ENCODE measurements around the gene TRIM38.
A peak's percentile ranks its signal among the peaks of the same experiment; 100 is the strongest.

Gene TRIM38

DNA sequence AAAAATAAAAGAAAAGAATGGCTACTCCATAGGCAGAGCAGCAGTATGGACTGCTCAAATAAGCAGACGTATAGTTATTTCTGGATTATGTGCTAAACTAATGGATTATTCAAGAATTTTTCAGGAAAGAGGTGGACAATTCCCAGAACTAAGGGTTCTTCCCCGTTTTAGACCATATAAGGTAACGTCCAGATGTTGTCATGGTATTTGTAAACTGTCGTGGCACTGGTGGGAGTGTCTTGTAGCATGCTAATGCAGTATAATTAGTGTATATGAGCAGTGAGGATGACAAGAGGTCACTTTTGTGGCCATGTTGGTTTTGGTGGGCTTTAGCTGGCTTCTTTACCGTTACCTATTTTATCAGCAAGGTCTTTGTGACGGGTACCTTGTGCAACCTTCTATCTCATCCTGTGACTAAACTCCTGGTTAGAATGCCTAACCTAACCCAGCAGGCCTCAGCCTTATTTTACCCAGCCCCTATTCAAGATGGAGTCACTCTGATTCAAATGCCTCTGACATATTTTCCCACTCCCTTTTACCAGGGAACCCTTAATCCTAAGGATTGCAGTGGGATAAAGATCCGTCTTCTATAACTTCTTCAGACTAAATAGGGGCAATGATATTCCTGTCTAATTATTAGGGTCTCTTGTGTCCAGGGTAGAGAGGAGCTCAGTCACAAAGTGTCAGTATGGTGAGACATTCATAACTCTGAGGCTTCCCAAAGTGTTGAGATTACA is 11.1 kb upstream of the TRIM38 start:
- Mint-ChIP-seq H3K36me3 (no peaks in the 10 kb centered on the region), H3K9me3 (peaks cover 5% of the 10 kb centered on the region), H3K27ac (no peak overlapping the region), H3K4me3 (no peak overlapping the region), H3K4me1 (peaks cover 4% of the 10 kb centered on the region)
- DNase-seq (ENCODE audit: low spot score in 2 of 2) (no peak), ATAC-seq (no peak)

DNA sequence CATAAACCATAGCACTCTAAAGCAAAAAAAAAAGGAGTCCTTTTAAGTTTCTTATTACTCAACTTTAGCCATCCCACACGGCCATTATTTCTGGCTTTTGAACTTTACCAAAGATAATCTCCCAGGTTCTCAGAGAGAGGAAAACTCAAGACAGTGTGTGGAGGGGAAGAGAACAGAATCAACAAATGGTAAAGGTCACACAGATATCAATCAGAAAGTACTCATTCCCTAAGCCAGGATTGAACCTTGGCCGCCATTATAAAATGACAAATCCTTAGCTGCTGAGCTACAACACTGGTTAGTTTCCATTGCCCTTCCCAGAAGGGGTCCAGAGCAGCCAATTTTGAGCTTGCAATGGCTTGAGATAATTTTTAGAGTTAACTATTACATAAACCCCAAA is 10.1 kb upstream of the TRIM38 start:
- Mint-ChIP-seq H3K27ac (no peak overlapping the region), H3K4me1 (no peaks in the 10 kb centered on the region), H3K4me3 (no peak overlapping the region), H3K9me3 (peaks cover 5% of the 10 kb centered on the region), H3K36me3 (no peaks in the 10 kb centered on the region)
- DNase-seq (ENCODE audit: low spot score in 2 of 2) (no peak), ATAC-seq (no peak)

DNA sequence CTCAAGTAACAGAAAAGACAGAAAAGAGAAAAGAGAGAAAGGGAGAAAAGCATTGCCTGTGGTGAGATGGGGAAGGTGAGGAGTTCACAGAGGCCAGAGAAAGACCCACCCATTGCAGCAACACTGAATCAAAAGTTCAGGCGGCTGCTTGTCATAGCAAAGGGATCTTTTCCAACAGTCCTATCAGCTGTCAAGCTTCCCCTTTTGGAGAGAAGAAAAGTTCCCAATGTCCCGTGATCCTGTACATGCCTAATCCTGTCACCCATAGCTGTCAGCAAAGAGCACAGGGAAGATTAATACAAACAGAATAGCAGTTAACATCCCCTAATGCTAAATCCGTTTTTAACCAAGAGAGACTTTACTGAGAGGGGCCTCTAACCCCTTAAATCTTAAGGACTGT is 8.9 kb upstream of the TRIM38 start:
- H3K4me3 Mint-ChIP-seq = no peak overlapping the region
- no peaks in the 10 kb centered on the region for H3K36me3 Mint-ChIP-seq
- H3K9me3 Mint-ChIP-seq = peaks cover 11% of the 10 kb centered on the region
- DNase-seq (ENCODE audit: low spot score in 2 of 2) (no peak), ATAC-seq (no peak)
- no peak overlapping the region for H3K27ac Mint-ChIP-seq
- H3K4me1 Mint-ChIP-seq = peaks cover 8% of the 10 kb centered on the region

DNA sequence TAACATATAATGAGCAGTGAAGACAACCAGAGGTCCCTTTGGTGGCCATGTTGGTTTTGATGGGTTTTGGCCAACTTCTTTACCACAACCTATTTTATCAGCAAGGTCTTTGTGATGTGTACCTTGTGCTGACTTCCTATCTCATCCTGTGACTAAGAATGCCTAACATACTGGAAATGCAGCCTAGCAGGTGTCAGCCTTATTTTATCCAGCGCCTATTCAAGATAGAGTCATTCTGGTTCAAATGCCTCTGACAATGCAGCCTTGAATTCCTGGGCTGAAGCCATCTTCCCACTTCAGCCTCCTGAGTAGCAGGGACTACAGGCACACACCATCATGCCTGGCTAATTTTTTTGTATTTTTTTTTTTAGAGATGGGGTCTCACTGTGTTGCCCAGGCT is 7.8 kb upstream of the TRIM38 start:
- Mint-ChIP-seq H3K4me3 (no peak overlapping the region), H3K27ac (no peak overlapping the region), H3K9me3 (peaks cover 18% of the 10 kb centered on the region), H3K4me1 (peaks cover 18% of the 10 kb centered on the region), H3K36me3 (no peaks in the 10 kb centered on the region)
- no peak for DNase-seq (ENCODE audit: low spot score in 2 of 2)
- no peak for ATAC-seq

DNA sequence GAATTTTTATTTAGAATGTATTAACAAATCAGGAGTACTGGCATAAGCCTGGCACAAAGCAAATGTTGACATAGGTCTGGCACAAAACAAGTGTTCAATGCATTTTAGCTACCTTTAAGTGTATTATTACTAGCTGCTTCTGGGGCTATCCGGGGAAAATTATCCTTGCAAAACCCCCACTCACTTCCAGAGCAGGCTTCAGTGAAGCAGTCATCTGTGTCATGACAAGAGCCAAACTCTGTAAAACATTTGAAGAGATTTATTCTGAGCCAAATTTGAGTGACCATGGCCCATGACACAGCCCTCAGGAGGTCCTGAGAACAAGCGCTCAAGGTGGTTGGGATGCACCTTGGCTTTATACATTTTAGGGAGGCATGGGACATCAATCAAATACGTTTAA is 6.4 kb upstream of the TRIM38 start:
- DNase-seq (ENCODE audit: low spot score in 2 of 2) (peak in 1 of 2 donors; percentile 8), ATAC-seq (no peak)
- Mint-ChIP-seq H3K36me3 (peaks cover 10% of the 10 kb centered on the region), H3K27ac (no peak overlapping the region), H3K4me3 (no peak overlapping the region), H3K9me3 (peaks cover 18% of the 10 kb centered on the region), H3K4me1 (peaks cover 33% of the 10 kb centered on the region)

DNA sequence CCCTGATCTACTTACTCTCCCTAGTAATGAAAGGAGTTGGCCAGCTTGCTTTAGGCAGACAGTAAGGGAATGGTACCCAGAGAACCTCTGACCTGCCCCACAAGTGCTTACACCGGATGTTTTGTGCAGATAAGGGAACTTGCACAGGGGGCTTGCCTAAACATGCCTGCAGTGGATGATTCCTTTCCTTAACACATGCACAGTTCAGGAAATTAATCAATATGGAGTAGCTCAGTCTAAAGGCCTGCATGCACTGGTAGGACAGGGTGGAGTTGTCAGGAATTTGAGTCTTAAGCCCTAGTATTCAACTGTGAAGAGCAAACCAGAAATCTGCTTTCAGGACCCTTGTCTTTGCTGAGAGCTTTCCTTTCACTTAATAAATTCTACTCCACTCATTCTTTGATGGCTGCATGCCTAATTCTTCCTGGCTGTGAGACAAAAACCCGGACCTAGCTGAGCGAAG is 3.9 kb upstream of the TRIM38 start:
- Mint-ChIP-seq H3K36me3 (peaks cover 24% of the 10 kb centered on the region), H3K27ac (peak overlapping the region; percentile 52), H3K9me3 (peaks cover 18% of the 10 kb centered on the region), H3K4me3 (peak overlapping the region; percentile 33), H3K4me1 (peaks cover 51% of the 10 kb centered on the region)
- DNase-seq (ENCODE audit: low spot score in 2 of 2) (peak in 1 of 2 donors; percentile 35), ATAC-seq (no peak)

DNA sequence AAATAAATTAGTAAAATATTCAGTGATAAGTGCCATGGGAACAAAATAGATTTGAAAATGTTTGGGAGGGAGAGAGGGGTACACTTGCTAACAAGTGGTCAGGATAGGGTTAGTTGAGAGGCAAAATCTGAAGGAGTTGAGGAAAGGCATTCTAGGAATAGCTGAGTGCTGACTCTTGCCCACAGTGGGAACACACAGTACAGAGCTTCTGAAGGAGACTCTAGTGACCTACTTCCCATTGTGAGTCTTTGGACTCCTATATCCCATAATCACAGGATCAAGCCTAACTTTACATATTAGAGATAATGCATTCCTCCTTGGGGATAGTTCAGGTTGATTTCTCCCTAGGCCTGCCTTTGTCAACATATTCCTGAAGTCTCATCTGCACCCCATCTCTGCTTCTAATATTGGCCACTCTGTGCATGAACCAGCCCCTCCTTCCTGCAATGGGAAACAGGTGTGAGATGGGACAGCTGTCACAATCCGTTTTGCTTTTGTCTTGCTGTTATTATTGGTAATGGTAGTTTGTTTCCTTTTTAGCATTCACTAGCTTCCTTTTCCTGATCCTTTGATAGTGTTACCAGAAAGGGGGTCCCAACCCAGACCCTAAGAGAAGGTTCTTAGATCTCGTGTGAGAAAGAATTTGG is 2.6 kb upstream of the TRIM38 start:
- DNase-seq (ENCODE audit: low spot score in 2 of 2) (no peak), ATAC-seq (no peak)
- Mint-ChIP-seq H3K4me3 (peak overlapping the region; percentile 86), H3K36me3 (peaks cover 35% of the 10 kb centered on the region), H3K27ac (peak overlapping the region; percentile 96), H3K9me3 (peaks cover 18% of the 10 kb centered on the region), H3K4me1 (peaks cover 63% of the 10 kb centered on the region)

DNA sequence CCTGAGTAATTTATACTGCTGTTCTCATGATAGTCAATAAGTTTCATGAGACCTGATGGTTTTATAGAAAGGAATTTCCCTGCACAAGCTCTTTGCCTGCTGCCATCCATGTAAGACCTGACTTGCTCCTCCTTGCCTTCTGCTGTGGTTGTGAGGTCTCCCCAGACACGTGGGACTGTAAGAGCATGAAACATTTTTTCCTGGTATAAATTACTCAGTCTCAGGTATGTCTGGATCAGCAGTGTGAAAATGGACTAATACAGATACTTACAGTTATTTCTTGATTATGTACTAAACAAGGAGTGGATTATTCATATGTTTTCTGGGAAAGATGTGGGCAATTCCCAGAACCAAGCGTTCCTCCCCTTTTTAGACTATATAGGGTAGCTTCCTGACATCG is 1.9 kb upstream of the TRIM38 start:
- peak; percentile 79 for ATAC-seq
- H3K9me3 Mint-ChIP-seq = peaks cover 18% of the 10 kb centered on the region
- H3K4me1 Mint-ChIP-seq = peaks cover 63% of the 10 kb centered on the region
- peak; percentile 10 to 69 for DNase-seq (ENCODE audit: low spot score in 2 of 2)
- H3K36me3 Mint-ChIP-seq = peaks cover 42% of the 10 kb centered on the region
- H3K27ac Mint-ChIP-seq = peak overlapping the region; percentile 96
- H3K4me3 Mint-ChIP-seq = peak overlapping the region; percentile 86

DNA sequence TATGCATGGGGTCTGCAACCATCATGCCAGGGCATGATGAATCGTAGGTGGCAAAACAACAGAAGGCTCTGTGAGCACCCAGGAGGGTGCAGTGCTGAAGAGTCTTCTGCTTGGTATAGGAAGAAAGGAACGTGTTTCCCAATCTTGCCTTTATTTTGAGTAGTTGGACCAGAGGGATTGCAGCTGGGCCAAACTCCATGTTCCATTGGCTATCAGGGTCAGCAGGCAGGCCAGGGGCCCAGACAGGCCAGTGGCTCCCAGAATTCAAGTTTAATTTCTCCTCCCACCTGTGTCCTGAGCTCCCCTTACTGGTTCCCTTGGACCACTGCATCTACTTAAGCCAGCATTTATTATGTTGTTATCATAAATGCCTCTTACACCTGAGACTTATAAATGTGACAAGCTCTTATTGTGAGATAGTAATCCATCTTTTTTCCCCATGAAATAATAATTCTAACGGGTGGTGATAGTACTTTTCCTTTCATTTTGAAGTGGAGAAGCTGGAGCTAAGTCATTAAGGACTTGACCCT is 918 bp upstream of the TRIM38 start:
- peaks cover 69% of the 10 kb centered on the region for H3K4me1 Mint-ChIP-seq
- H3K36me3 Mint-ChIP-seq = peaks cover 52% of the 10 kb centered on the region
- peak overlapping the region; percentile 96 for H3K27ac Mint-ChIP-seq
- no peak for ATAC-seq
- H3K9me3 Mint-ChIP-seq = peaks cover 18% of the 10 kb centered on the region
- H3K4me3 Mint-ChIP-seq = peak overlapping the region; percentile 86
- no peak for DNase-seq (ENCODE audit: low spot score in 2 of 2)

DNA sequence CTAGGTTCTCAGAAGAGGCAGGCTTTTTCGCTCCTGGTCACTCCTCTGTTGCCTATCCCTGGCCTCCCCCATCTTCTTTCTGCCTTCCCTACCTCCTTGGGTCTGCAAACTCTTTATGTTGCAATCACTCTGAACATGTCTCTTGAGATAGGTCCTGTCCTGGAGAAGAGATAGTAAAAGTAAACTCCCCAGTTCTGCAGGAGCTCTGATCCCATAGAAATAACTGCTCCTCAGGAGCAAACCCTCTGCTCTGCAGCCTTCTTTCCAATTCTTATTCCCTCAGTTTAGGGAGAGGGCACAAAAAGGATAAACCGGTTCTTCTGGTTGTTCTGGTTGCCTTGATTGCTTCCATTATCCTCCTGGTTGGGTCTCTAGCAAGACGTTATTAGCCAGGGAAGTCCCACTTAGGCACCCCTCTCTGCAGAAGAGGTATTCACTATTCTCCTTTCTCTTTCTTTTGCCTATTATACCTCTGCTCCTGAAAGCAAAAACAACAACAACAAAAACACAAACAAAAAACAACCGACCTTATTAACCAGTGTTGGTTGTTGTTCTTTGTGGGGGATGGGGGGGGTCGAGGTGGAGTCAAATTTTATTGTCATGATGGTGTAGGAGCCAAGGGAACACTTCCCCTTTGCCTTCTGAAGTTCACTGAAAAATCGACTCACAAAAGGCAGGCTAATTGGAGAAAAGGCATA is 973 bp downstream of the TRIM38 start:
- DNase-seq (ENCODE audit: low spot score in 2 of 2) = no peak
- Mint-ChIP-seq H3K27ac (peak overlapping the region; percentile 96), H3K4me1 (peaks cover 82% of the 10 kb centered on the region), H3K36me3 (peaks cover 71% of the 10 kb centered on the region), H3K9me3 (peaks cover 12% of the 10 kb centered on the region), H3K4me3 (peak overlapping the region; percentile 86)
- ATAC-seq = no peak

DNA sequence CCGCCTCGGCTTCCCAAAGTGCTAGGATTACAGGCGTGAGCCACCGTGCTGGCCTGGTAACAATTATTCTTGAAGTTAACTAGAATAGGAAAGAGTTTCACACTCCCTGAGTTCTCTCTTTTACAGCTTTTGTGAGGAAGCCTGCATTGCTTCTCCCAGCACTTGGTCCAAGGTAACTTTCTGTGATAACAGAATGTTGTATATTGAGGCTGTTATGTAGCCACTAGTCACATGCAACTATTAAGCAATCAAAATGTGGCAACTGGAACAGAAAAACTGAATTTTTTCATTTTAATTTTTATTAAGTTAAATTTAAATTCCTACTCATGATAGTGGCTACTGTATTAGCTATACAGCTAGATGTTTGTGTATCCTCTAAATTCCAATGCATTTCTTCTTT is 2.5 kb downstream of the TRIM38 start:
- DNase-seq (ENCODE audit: low spot score in 2 of 2) (no peak), ATAC-seq (no peak)
- Mint-ChIP-seq H3K27ac (no peak overlapping the region), H3K4me1 (peaks cover 78% of the 10 kb centered on the region), H3K36me3 (peaks cover 85% of the 10 kb centered on the region), H3K9me3 (peaks cover 3% of the 10 kb centered on the region), H3K4me3 (peak overlapping the region; percentile 86)

DNA sequence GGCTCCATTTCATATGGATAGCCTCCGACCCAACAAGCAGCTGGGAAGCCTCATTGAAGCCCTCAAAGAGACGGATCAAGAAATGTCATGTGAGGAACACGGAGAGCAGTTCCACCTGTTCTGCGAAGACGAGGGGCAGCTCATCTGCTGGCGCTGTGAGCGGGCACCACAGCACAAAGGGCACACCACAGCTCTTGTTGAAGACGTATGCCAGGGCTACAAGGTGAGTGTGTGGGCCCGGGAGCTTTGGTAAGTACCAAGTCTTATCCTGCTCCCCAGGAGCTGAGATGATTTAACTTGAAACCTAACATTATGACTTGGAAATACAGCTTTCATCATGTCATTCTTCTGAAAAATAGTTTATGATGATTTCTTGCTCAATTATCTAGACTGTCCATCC is 4.1 kb downstream of the TRIM38 start:
- peak overlapping the region; percentile 80 for H3K27ac Mint-ChIP-seq
- peak; percentile 29 for ATAC-seq
- peak in 1 of 2 donors; percentile 52 for DNase-seq (ENCODE audit: low spot score in 2 of 2)
- H3K4me3 Mint-ChIP-seq = peak overlapping the region; percentile 86
- no peaks in the 10 kb centered on the region for H3K9me3 Mint-ChIP-seq
- H3K36me3 Mint-ChIP-seq = peaks cover 92% of the 10 kb centered on the region
- H3K4me1 Mint-ChIP-seq = peaks cover 77% of the 10 kb centered on the region

DNA sequence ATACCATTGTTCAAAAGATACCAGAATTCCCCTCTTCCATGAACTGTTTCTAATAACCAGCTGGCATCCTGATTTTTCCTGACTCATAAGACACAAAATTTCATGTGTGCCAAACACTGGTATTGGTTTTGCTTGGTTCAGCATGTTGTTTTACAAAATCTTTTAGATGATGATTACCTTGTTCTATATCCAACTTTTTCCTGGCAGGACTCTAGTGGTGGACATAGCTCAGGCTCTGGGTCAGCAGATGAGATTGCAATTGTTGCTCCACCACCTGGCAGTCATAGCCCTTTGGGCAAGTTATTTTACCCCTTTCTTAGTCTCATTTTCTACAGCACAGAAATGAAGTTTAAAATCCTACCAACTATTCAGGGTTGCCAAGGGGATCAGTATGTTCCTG is 6.2 kb downstream of the TRIM38 start:
- H3K4me1 Mint-ChIP-seq = peaks cover 79% of the 10 kb centered on the region
- peak overlapping the region; percentile 86 for H3K4me3 Mint-ChIP-seq
- no peak for DNase-seq (ENCODE audit: low spot score in 2 of 2)

DNA sequence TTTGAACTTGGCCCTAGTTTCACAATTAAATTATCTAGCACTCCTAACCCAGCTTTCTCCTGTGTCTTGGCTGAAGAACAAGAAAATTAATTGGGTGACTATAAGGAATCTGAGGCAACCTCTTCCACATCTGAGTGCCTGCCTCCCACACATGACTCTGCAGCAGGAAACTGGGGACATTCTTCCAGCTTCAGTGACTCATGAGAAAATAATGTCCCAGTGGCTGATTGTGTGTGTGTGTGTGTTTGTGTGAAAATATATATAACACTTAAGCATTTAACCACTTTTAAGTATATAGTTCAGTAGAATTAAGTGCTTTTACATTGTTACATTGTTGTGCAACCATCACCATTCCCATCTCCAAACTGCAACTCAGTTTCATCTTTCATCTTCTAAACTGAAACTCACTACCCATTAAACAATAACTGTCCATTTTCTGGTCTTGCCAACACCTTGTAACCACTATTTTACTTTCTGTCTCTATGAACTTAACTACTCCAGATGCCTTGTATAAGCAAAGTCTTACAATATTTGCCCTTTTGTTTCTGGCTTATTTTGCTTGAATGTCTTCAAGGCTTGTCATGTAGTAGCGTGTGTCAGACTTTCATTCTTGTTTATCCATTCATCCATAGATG is 8.7 kb downstream of the TRIM38 start:
- Mint-ChIP-seq H3K27ac (peak overlapping the region; percentile 60), H3K4me3 (no peak overlapping the region), H3K36me3 (peaks cover 100% of the 10 kb centered on the region), H3K4me1 (peaks cover 77% of the 10 kb centered on the region), H3K9me3 (no peaks in the 10 kb centered on the region)
- ATAC-seq (no peak), DNase-seq (ENCODE audit: low spot score in 2 of 2) (no peak)

More for the DNA sequence above, 6.2 kb downstream of the TRIM38 start:
- peak overlapping the region; percentile 29 for H3K27ac Mint-ChIP-seq
- H3K36me3 Mint-ChIP-seq = peaks cover 99% of the 10 kb centered on the region
- ATAC-seq = no peak
- no peaks in the 10 kb centered on the region for H3K9me3 Mint-ChIP-seq

DNA sequence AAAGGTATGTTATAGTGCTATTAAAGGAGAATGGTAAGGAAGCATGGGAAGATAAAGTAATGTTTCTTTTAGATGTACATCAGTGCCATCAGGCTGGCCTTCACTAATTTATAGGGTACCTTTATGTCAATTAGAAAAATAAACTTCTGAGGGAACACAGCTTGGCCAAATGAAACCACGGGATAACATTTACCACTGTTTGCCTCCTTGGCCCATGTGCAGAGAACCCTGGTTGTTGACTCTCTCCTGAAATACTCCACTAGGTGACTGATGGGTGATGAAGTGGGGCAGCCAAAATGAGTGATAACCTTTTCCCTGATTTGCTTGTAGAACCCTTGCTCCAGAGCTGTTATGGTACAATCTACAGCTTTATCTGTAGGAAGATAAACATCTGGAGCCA is 9.5 kb downstream of the TRIM38 start:
- H3K27ac Mint-ChIP-seq = peak overlapping the region; percentile 60
- no peaks in the 10 kb centered on the region for H3K9me3 Mint-ChIP-seq
- DNase-seq (ENCODE audit: low spot score in 2 of 2) (no peak), ATAC-seq (no peak)
- peaks cover 76% of the 10 kb centered on the region for H3K4me1 Mint-ChIP-seq
- no peak overlapping the region for H3K4me3 Mint-ChIP-seq
- H3K36me3 Mint-ChIP-seq = peaks cover 100% of the 10 kb centered on the region

Measured in stimulated activated effector memory CD8-positive, alpha-beta T cell treated with anti-CD3 and anti-CD28 coated beads, Interleukin-12 subunit alpha, Interleukin-12 subunit beta, amount 100 ng/mL, for 72 hours (primary cell).